SK-N-SH treated with all-trans-retinoic acid at 6 μM for 48 hours (cell line): ENCODE measurements around the gene PTPN7.

ENCODE experiments used
- ARNTL ChIP-seq: fragments of 450-650 bp; formaldehyde crosslinking; IDR thresholded peaks from 2 replicates; pipeline ENCODE4 v1.5.0; 2020; ENCODE audit warnings: low read depth, mild to moderate bottlenecking, moderate library complexity, borderline replicate concordance
- BACH2 ChIP-seq: fragments of 250-450 bp; sonication (Bioruptor Pico); IDR thresholded peaks from 2 replicates; pipeline ENCODE4 v1.9.0; 2021; ENCODE audit warnings: mild to moderate bottlenecking, borderline replicate concordance
- CSDC2 ChIP-seq: fragments of 250-450 bp; sonication (Bioruptor Pico); IDR thresholded peaks from 2 replicates; pipeline ENCODE4 v1.5.0; 2020; ENCODE audit warnings: mild to moderate bottlenecking, moderate library complexity
- ESRRG ChIP-seq: fragments of 250-450 bp; sonication (Bioruptor Pico); IDR thresholded peaks from 2 replicates; pipeline ENCODE4 v1.6.1; 2021; ENCODE audit warnings: mild to moderate bottlenecking
- PPARA ChIP-seq: fragments of 250-450 bp; sonication (Bioruptor Pico); IDR thresholded peaks from 2 replicates; pipeline ENCODE4 v1.5.0; 2020; ENCODE audit warnings: mild to moderate bottlenecking, borderline replicate concordance
- TOX ChIP-seq: fragments of 250-450 bp; sonication (Bioruptor Pico); IDR thresholded peaks from 2 replicates; pipeline ENCODE4 v1.8.0; 2021; ENCODE audit warnings: mild to moderate bottlenecking, moderate library complexity, borderline replicate concordance
- TF ChIP-seq, protein P1 (sequence below): fragments of 250-450 bp; sonication (Bioruptor Pico); IDR thresholded peaks from 2 replicates; pipeline ENCODE4 v1.8.0; 2021; ENCODE audit warnings: low read depth, mild to moderate bottlenecking, moderate library complexity, borderline replicate concordance
- TF ChIP-seq, protein P2 (sequence below): fragments of 250-450 bp; sonication (Bioruptor Pico); IDR thresholded peaks from 2 replicates; pipeline ENCODE4 v1.8.0; 2020; ENCODE audit warnings: mild to moderate bottlenecking, moderate library complexity, borderline replicate concordance
- TF ChIP-seq, protein P3 (sequence below): fragments of 250-450 bp; sonication (Bioruptor Pico); IDR thresholded peaks from 2 replicates; pipeline ENCODE4 v1.5.1; 2021; ENCODE audit warnings: mild to moderate bottlenecking, moderate library complexity

DNA sequence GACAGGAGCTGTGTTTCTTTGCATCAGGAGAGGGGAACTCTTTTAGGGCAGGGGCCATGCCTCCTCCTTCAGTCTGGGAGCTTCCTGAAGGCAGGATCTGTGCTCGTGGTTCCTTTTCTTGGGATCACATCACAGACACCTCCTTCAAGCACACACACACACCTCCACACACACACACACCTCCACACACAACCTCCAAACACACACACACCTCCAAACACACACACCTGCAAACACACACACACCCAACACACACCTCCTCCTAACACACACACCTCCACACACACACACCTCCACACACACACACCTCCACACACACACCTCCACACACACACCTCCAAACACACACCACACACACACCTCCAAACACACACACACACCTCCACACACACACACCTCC, 43.7 kb upstream of the PTPN7 start:
- TF ChIP-seq ESRRG (CRISPR knock-in tag) (no peak), TOX (CRISPR knock-in tag) (no peak), ARNTL (CRISPR knock-in tag) (no peak), PPARA (CRISPR knock-in tag) (no peak), CSDC2 (CRISPR knock-in tag) (no peak), BACH2 (CRISPR knock-in tag) (no peak)
- TF ChIP-seq, protein P1, sequence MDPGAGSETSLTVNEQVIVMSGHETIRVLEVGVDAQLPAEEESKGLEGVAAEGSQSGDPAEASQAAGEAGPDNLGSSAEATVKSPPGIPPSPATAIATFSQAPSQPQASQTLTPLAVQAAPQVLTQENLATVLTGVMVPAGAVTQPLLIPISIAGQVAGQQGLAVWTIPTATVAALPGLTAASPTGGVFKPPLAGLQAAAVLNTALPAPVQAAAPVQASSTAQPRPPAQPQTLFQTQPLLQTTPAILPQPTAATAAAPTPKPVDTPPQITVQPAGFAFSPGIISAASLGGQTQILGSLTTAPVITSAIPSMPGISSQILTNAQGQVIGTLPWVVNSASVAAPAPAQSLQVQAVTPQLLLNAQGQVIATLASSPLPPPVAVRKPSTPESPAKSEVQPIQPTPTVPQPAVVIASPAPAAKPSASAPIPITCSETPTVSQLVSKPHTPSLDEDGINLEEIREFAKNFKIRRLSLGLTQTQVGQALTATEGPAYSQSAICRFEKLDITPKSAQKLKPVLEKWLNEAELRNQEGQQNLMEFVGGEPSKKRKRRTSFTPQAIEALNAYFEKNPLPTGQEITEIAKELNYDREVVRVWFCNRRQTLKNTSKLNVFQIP (CRISPR knock-in tag): no peak
- TF ChIP-seq, protein P2, sequence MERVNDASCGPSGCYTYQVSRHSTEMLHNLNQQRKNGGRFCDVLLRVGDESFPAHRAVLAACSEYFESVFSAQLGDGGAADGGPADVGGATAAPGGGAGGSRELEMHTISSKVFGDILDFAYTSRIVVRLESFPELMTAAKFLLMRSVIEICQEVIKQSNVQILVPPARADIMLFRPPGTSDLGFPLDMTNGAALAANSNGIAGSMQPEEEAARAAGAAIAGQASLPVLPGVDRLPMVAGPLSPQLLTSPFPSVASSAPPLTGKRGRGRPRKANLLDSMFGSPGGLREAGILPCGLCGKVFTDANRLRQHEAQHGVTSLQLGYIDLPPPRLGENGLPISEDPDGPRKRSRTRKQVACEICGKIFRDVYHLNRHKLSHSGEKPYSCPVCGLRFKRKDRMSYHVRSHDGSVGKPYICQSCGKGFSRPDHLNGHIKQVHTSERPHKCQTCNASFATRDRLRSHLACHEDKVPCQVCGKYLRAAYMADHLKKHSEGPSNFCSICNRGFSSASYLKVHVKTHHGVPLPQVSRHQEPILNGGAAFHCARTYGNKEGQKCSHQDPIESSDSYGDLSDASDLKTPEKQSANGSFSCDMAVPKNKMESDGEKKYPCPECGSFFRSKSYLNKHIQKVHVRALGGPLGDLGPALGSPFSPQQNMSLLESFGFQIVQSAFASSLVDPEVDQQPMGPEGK: no peak
- TF ChIP-seq, protein P3, sequence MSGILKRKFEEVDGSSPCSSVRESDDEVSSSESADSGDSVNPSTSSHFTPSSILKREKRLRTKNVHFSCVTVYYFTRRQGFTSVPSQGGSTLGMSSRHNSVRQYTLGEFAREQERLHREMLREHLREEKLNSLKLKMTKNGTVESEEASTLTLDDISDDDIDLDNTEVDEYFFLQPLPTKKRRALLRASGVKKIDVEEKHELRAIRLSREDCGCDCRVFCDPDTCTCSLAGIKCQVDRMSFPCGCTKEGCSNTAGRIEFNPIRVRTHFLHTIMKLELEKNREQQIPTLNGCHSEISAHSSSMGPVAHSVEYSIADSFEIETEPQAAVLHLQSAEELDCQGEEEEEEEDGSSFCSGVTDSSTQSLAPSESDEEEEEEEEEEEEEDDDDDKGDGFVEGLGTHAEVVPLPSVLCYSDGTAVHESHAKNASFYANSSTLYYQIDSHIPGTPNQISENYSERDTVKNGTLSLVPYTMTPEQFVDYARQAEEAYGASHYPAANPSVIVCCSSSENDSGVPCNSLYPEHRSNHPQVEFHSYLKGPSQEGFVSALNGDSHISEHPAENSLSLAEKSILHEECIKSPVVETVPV (CRISPR knock-in tag): no peak
